Brain pericyte (primary cell): ENCODE results near the gene TKFC.
A peak's percentile ranks its signal among the peaks of the same experiment; 100 is the strongest.

Source experiments
- DNase-seq: peaks from one replicate; pipeline ENCODE4 v3.0.0-alpha.2; 2012; ENCODE audit warnings: low read depth, low spot score

The TKFC gene, protein sequence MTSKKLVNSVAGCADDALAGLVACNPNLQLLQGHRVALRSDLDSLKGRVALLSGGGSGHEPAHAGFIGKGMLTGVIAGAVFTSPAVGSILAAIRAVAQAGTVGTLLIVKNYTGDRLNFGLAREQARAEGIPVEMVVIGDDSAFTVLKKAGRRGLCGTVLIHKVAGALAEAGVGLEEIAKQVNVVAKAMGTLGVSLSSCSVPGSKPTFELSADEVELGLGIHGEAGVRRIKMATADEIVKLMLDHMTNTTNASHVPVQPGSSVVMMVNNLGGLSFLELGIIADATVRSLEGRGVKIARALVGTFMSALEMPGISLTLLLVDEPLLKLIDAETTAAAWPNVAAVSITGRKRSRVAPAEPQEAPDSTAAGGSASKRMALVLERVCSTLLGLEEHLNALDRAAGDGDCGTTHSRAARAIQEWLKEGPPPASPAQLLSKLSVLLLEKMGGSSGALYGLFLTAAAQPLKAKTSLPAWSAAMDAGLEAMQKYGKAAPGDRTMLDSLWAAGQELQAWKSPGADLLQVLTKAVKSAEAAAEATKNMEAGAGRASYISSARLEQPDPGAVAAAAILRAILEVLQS

GRCh38 chr11:61332797-61333549 lies at the start of gene TKFC, which contains the start of gene DDB1:
Gene TKFC, plus strand, starts transcription at chr11:61333228. Its CDS starts 1,501 bp downstream, at chr11:61334729.
Gene DDB1, minus strand, starts transcription at chr11:61333105. Its CDS starts 137 bp downstream, at chr11:61332968.
- DNase-seq, result peak; percentile 71

GRCh38 chr11:61283613-61284012 lies 49.4 kb upstream of the TKFC start:
- no peak for DNase-seq

GRCh38 chr11:61287338-61287977 lies 45.6 kb upstream of the TKFC start:
- DNase-seq, result no peak

GRCh38 chr11:61290905-61291690 lies 41.9 kb upstream of the TKFC start:
- no peak for DNase-seq

DNA sequence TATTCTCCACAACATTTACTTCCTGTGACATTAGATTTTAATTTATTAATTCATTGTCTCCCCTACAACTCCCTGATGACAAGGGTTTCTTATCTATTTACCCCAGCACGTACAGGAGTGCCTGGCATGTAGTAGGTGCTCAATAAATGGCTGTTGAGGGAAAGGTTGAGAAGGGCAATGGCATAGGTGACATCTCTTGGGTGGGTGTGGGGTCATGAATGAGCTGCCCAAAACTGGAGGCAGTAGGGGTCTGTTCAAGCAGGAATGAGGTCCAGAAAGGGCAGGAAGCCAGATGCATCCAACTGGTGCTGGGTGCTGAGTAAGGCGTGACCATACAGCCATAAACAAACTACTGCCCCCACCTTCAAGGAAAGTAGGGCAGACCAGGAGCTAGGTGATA lies 40.7 kb upstream of the TKFC start:
- no peak for DNase-seq

GRCh38 chr11:61293867-61294716 lies 38.9 kb upstream of the TKFC start:
- DNase-seq, result peak; percentile 41

DNA sequence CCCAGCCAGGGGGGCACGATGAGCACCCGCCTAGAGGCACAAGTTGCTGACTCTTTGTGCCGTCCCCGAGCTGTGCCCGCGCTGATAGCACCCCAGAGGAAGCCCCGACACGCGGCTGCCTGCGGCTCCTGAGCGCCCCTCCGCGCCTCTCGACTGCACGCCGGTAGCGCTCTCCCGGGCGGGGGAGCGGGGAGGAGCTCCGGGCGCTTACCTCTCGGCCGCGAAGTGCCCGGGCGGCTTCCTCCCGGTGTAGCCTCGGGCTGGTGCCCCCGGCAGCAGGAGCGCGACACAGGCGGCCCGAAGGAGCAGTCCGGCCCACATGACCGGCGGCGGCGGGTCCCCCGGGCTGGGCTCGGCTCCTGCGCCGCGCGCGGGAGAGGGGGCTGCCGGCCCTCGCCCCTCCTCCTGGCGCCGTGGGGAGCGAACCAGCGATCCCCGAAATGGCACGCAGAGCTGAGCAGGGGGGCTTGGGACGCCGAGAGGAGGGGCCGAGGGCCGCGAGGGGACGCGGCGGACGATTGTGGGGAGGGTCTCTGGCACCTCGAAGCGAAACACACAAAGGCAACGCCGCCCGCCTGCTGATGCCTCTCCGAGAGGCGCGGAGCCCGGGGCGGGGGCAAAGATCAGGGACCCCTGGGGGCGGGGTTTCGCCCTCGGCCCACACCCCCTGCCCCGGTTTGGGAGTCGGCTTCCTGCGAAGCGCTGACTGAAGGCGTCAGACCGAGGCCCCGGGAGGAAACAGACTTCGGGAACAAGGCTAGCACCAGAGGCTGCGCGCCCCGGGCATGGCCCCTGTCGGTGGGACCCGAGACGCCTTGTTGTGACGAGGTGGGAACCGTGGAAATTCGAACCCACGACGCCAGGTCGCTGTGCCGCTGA lies 38.1 kb upstream of the TKFC start, which contains the start of gene VWCE:
VWCE (minus strand) TSS at position 600 of the 879 bp plus-strand sequence; CDS start at position 321, 279 bp downstream.
- DNase-seq, result no peak

GRCh38 chr11:61295596-61295926 lies 37.5 kb upstream of the TKFC start:
- DNase-seq, result no peak

DNA sequence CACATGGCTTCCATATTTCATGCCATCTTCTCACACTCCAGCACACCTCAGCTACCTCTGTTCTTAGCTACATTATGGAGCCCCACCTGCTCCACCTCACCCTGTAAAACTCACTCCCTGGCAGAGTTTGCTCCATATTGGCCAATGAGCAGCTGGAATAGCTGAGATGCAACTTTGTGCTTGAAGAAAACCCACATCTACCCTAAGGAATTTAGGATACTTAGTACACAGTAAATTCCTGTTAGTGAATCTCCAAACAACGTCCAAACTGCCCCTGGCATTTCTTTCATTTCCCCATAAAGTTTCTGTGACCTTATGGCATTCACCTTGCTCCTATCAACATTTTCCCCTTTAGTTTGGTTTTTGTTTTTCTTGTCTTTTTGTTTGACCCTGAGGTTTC lies 35.7 kb upstream of the TKFC start:
- no peak for DNase-seq

GRCh38 chr11:61297746-61298145 lies 35.3 kb upstream of the TKFC start:
- peak; percentile 79 for DNase-seq

- DNase-seq, result no peak
Measured at GRCh38 chr11:61298663-61299244, 34.3 kb upstream of the TKFC start.

GRCh38 chr11:61302550-61302949 lies 30.5 kb upstream of the TKFC start:
- DNase-seq, result no peak

DNA sequence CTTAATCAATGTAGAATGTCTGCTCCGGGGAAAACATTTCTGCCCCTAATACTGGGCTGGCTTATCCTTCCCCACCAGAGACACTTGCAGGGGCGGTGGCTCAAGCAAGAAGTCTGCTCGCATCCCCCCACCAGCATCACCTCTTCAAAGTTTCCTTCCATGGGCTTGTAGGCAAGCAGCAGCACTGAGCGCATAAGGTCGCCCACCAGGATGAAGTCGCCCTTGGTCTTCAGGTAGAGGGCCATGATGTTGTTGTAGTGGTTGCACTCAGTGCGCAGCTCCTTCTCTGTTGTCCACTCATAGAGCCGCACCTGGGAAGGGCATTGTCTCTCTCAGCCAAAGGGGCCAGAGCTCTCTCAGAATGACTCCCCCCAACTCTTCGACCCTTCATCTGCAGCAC lies 29.3 kb upstream of the TKFC start:
- DNase-seq, result no peak

DNA sequence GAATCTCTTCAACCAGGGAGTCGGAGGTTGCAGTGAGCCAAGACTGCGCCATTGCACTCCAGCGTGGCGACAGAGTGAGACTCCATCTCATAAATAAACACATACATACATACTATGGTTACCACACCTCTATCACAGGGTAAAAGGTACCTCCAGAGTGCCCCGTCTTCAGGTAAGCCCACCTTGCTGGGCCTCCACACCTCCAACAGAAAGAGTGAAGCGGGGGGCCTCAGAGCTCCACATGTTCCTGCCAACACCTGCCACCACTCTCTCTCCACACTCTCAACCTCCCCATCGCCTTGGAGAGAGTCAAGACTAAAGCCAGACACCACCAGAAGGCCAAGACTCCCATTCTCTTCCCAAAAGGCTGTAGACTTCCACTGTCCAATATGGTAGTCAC lies 27.6 kb upstream of the TKFC start:
- no peak for DNase-seq

GRCh38 chr11:61306221-61306620 lies 26.8 kb upstream of the TKFC start:
- DNase-seq, result no peak

DNA sequence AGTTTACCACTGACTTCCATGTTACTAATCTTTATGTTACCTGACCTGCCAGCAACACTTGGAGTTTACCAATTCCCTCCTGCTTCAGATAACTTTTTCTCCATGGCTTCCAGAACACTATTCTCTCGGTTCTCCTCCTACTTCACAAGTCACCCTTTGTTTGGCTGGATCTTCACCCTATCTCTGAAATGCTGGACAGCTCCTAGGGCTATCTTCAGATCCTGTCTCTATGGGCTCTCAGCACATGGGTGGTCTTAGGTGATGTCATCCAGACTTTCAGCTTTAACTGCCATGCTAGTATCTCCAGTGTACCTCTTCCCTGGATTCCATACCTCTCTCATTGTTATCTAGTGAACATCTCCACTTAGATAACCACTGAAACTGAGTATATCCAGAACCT lies 25.7 kb upstream of the TKFC start:
- no peak for DNase-seq

DNA sequence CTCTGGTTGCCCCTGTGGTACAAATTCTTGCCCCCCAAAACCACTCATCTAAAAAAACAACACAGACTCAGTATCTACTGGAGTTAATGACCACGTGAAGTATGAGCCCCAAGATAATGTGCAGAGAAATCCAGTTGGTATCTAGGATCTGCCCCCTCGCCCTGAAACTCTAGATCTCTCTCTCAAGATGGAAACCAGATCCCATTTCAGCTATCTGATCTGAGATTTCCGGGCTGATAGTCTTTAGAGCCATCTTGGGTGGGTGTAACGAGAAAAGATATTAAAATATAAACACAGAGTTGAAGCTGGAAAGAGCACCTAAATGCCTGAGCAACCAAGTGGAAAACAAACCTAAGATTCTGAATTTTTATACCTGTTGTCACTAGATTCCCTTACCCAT lies 23.9 kb upstream of the TKFC start:
- no peak for DNase-seq

DNA sequence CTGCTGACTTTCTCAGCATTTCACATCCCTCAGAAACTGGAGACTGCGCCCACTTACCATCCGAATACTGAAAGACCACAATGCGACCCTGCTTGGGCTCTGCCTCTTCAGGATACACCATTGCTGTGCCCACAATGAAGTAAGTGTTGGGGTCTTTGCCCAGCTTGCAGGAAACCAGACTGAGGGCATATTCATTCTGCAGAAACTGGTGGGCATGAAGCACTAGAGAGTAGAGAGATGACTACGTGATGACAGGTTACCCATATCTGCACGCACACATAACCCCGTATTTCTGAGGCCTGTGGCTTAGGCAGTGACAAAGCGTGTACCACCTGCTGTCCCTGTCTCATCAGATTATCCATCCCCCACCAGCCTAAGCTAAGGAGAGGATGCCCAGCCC lies 23.3 kb upstream of the TKFC start:
- DNase-seq, result no peak

DNA sequence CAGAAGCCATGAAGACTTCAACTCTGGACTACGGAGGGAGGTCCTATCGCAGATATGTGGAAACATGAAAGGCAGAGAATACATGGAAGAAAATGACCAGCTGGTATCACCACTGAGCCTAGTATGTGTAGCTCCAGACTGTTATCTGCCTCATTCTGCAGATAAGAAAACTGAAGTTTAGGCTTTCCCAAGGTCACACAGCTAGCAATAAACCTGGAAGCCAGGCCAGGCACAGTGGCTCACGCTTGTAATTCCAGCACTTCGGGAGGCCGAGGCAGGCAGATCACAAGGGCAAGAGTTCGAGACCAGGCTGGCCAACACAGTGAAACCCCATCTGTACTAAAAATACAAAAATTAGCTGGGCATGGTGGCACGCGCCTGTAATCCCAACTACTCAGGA lies 22.3 kb upstream of the TKFC start:
- DNase-seq, result no peak
